ENCODE results near the gene NOTCH4. TPM values are rescaled to one million over a fixed set of nuclear protein-coding genes. Genes with fewer than 3 reads are reported as not detected.
"Not testable (repeated sequence)": the region's sequence is repeated elsewhere in the genome, so short reads cannot be mapped to it uniquely, and the experiment has no call there.

NOTCH4 gene
- total and polyA plus RNA-seq, 2 donors (not counting 3 experiments of a cell fraction or from before 2014, with no cell fraction given), result 41.7 to 114 TPM

GRCh38 chr6:32187009-32187709 lies 36.7 kb downstream of the NOTCH4 start:
- H3K79me2 ChIP-seq (ENCODE audit: control insufficient read depth, insufficient read depth, low read length), result peaks cover 21% of the 10 kb centered on the region
- H3K4me1 ChIP-seq (ENCODE audit: control insufficient read depth, extremely low read depth, insufficient read depth, low read length), result peaks cover 33% of the 10 kb centered on the region
- DNase-seq (ENCODE audit: low read depth, low spot score) (peak; percentile 38), FAIRE-seq (peak; percentile 59)
- intact Hi-C loops (cut with micrococcal nuclease), result no loop called here
- no peaks in the 10 kb centered on the region for H4K20me1 ChIP-seq (replicated peaks; ENCODE audit: control insufficient read depth, extremely low read depth, insufficient read depth, low read length)
- peak overlapping the region; percentile 18 for H3K27ac ChIP-seq (ENCODE audit: insufficient read depth, low read depth, low read length)
- no peak overlapping the region for H3K4me3 ChIP-seq (replicated peaks in 1 of 3; ENCODE audit: insufficient read depth in 1 of 3, low read depth in 1 of 3, low read length in 3 of 3)
- peak; percentile 25 for TF ChIP-seq POLR2A (IDR thresholded peaks at IDR 0.05; ENCODE audit: low read depth, low read length)
- TF ChIP-seq CTCF (IDR thresholded peaks at IDR 0.05; ENCODE audit: extremely low read depth in 1 of 2, insufficient read depth in 1 of 2, low read depth in 1 of 2, low read length in 2 of 2), result no peak
- no peak for TF ChIP-seq MYC (IDR thresholded peaks at IDR 0.05; ENCODE audit: low read depth, low read length)
- TF ChIP-seq GATA2 (IDR thresholded peaks at IDR 0.05; ENCODE audit: insufficient read depth, insufficient read length, low read depth, low read length), result no peak
- TF ChIP-seq POLR2AphosphoS5 (IDR thresholded peaks at IDR 0.05; ENCODE audit: insufficient read depth, low read depth, low read length), result peak; percentile 31
- TF ChIP-seq FOS (IDR thresholded peaks at IDR 0.05; ENCODE audit: borderline replicate concordance, insufficient read depth, low read length), result no peak
- TF ChIP-seq EZH2 (IDR thresholded peaks at IDR 0.05; ENCODE audit: borderline replicate concordance, low read depth, low read length, severe bottlenecking), result no peak
- TF ChIP-seq MAX (IDR thresholded peaks at IDR 0.05; ENCODE audit: insufficient read depth, insufficient read length), result no peak
- no peak for TF ChIP-seq JUN (IDR thresholded peaks at IDR 0.05; ENCODE audit: borderline replicate concordance, insufficient read depth, insufficient read length, low read depth)
- H3K36me3 ChIP-seq (ENCODE audit: control insufficient read depth in 2 of 2, extremely low read depth in 1 of 2, insufficient read depth in 2 of 2, low read length in 2 of 2), result peaks cover 3 to 25% of the 10 kb centered on the region in 2 experiments
- ChIA-PET POLR2A (interaction anchor here (1.2 kb wide), 1 partner anchor 8 kb away, joined by 4 read pairs; no protein-coding TSS in a partner anchor), CTCF (interaction anchor here (1.1 kb wide), 1 partner anchor 8 kb away, joined by 3 read pairs; no protein-coding TSS in a partner anchor)
- H3K9me1 ChIP-seq (replicated peaks; ENCODE audit: control insufficient read depth, extremely low read depth, insufficient read depth, low read length), result no peaks in the 10 kb centered on the region
- H3K27me3 ChIP-seq (ENCODE audit: control insufficient read depth in 2 of 2, insufficient read depth in 2 of 2, low read length in 2 of 2), result no peaks in the 10 kb centered on the region
- no peak overlapping the region for H3K9ac ChIP-seq (replicated peaks; ENCODE audit: extremely low read depth, insufficient read depth, low read length)
- no TSS peak for BruUV-seq (replicated peaks)
- no peaks in the 10 kb centered on the region for H3K9me3 ChIP-seq (replicated peaks; ENCODE audit: control insufficient read depth, insufficient read depth, low read length)
- H3K4me2 ChIP-seq (ENCODE audit: insufficient read depth, low read length), result no peak overlapping the region
- H2AFZ ChIP-seq (ENCODE audit: low read depth, low read length), result no peak overlapping the region
- dilution Hi-C loops (cut with MboI; ENCODE audit: extremely low pct_ligation_motif_present, low sequenced_read_pairs), result no loop called here

DNA sequence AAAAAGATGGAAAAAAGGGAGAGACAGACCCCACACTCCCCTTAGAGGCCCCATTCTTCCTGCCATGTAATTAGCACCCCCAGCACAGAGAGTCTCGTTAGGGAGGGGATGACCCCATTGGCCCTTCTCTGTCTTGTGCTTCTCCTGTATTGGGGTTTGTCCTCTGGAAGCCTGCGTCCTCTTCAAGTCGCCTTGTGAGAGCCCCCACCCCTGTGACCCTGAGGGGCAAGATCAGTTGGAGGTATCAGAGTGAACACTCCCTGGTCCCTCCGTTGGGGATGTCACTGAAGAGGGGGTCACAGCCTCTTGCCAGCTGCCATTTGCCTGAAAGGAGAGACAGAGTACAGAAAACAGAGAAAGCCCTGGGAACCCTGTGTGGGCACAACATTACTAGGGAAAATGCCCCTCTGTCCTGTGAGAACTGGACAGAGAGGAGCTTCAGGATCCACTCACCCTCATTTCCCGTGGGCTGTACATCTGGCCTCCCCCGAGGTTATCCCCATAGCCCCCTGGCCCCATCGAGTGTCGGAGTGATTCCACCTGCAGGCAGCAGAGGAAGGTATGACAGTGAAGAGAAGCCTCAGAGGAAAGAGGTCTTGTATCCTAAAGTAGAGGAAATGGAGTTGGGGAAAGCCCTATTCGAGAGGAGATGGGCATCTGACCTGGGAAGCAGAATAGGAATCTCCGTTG lies 37.6 kb downstream of the NOTCH4 start:
- H2AFZ ChIP-seq (ENCODE audit: low read depth, low read length); dilution Hi-C loops (cut with MboI; ENCODE audit: extremely low pct_ligation_motif_present, low sequenced_read_pairs); FAIRE-seq; H4K20me1 ChIP-seq (replicated peaks; ENCODE audit: control insufficient read depth, extremely low read depth, insufficient read depth, low read length); H3K9ac ChIP-seq (replicated peaks; ENCODE audit: extremely low read depth, insufficient read depth, low read length); intact Hi-C loops (cut with micrococcal nuclease); H3K4me2 ChIP-seq (ENCODE audit: insufficient read depth, low read length); H3K9me1 ChIP-seq (replicated peaks; ENCODE audit: control insufficient read depth, extremely low read depth, insufficient read depth, low read length); H3K9me3 ChIP-seq (replicated peaks; ENCODE audit: control insufficient read depth, insufficient read depth, low read length); H3K4me3 ChIP-seq (replicated peaks in 1 of 3; ENCODE audit: insufficient read depth in 1 of 3, low read depth in 1 of 3, low read length in 3 of 3); BruUV-seq (replicated peaks); DNase-seq (ENCODE audit: low read depth, low spot score); H3K27me3 ChIP-seq (ENCODE audit: control insufficient read depth in 2 of 2, insufficient read depth in 2 of 2, low read length in 2 of 2): not testable (repeated sequence)
- ChIA-PET CTCF (interaction anchor here (1.1 kb wide), 1 partner anchor 9 kb away, joined by 3 read pairs; no protein-coding TSS in a partner anchor), POLR2A (interaction anchor here (1.2 kb wide), 1 partner anchor 9 kb away, joined by 4 read pairs; no protein-coding TSS in a partner anchor)
- peaks cover 3 to 26% of the 10 kb centered on the region in 2 experiments for H3K36me3 ChIP-seq (ENCODE audit: control insufficient read depth in 2 of 2, extremely low read depth in 1 of 2, insufficient read depth in 2 of 2, low read length in 2 of 2)
- peaks cover 27% of the 10 kb centered on the region for H3K4me1 ChIP-seq (ENCODE audit: control insufficient read depth, extremely low read depth, insufficient read depth, low read length)
- H3K79me2 ChIP-seq (ENCODE audit: control insufficient read depth, insufficient read depth, low read length), result peaks cover 19% of the 10 kb centered on the region
- peak overlapping the region; percentile 18 for H3K27ac ChIP-seq (ENCODE audit: insufficient read depth, low read depth, low read length)

Measured in endothelial cell of umbilical vein (primary cell).